ENCODE results near the gene MED13L.

Gene MED13L

GRCh38 chr12:116276652-116277466 is 634 bp downstream of the MED13L start:
- no peak for DNase-seq

GRCh38 chr12:116274551-116275375 is 2.7 kb downstream of the MED13L start:
- DNase-seq, result no peak

GRCh38 chr12:116273813-116274550 is 3.5 kb downstream of the MED13L start:
- DNase-seq, result no peak

GRCh38 chr12:116267948-116268347 is 9.5 kb downstream of the MED13L start:
- DNase-seq, result no peak

- DNase-seq, result no peak
These were observed 10.7 kb downstream of the MED13L start for GRCh38 chr12:116266631-116267349.

- DNase-seq, result no peak
These were observed 11.3 kb downstream of the MED13L start for GRCh38 chr12:116266168-116266601.

GRCh38 chr12:116265351-116266147 is 11.9 kb downstream of the MED13L start:
- DNase-seq, result no peak

GRCh38 chr12:116264525-116265070 is 12.9 kb downstream of the MED13L start:
- DNase-seq, result no peak

- no peak for DNase-seq
These were observed 13.6 kb downstream of the MED13L start for GRCh38 chr12:116263844-116264243.

GRCh38 chr12:116263431-116263830 is 14.1 kb downstream of the MED13L start:
- DNase-seq, result no peak

- no peak for DNase-seq
These were observed 14.8 kb downstream of the MED13L start for GRCh38 chr12:116262741-116263140.

GRCh38 chr12:116261525-116262100 is 15.9 kb downstream of the MED13L start:
- no peak for DNase-seq

- no peak for DNase-seq
These were observed 17.5 kb downstream of the MED13L start for GRCh38 chr12:116259800-116260577.

- DNase-seq, result no peak
These were observed 19.7 kb downstream of the MED13L start for GRCh38 chr12:116257826-116258225.

- no peak for DNase-seq
These were observed 20.3 kb downstream of the MED13L start for GRCh38 chr12:116257215-116257614.

- no peak for DNase-seq
These were observed 27.6 kb downstream of the MED13L start for GRCh38 chr12:116249938-116250337.

- no peak for DNase-seq
These were observed 28.6 kb downstream of the MED13L start for GRCh38 chr12:116248930-116249329.

GRCh38 chr12:116248433-116248832 is 29.1 kb downstream of the MED13L start:
- DNase-seq, result no peak

- no peak for DNase-seq
These were observed 30.1 kb downstream of the MED13L start for GRCh38 chr12:116247377-116247776.

GRCh38 chr12:116246490-116247179 is 30.9 kb downstream of the MED13L start:
- no peak for DNase-seq

Measured in SIG-M5 (cell line).